ENCODE results near the gene FAM149A.

FAM149A gene

DNA sequence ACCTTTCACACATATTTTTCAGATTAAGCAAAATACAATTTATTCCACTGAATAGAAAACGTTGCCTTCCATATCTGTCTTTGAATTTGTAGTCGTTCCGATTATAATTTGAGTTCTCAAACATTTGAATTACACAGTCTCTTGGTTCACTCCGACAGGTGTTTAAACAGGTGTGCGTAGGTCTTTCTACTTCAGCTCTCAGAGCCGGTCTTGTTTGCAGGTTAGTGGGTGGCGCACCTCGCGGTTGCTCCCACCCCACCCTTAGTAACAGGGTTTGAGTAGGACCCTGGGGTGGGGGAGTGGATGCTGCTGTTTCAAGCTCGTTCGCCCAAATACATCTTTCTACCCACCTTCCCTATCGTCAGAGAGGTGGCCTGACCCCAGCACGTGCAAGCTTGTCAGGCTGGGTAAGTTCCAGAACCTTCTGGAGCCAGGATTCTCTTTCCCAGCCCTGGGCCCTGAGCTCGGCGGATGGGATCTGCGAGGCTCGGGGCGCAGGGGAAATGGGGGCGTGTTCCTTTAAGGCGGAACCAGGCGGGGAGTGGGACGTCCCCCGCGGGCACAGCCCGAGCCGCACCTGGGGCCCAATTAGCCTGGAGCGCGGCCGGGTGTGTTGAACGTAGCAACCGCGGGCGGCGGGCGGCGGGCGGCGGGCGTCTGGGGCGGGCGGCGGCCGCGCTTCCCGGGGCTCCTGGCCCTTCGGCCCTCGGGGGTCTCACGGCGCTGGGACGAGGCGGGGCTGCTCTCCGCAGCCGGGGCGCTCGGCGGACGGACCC, at the start of gene FAM149A:
Gene FAM149A, plus strand, starts transcription at position 591 of the 776 bp plus-strand sequence.
- peak; percentile 46 for DNase-seq

DNA sequence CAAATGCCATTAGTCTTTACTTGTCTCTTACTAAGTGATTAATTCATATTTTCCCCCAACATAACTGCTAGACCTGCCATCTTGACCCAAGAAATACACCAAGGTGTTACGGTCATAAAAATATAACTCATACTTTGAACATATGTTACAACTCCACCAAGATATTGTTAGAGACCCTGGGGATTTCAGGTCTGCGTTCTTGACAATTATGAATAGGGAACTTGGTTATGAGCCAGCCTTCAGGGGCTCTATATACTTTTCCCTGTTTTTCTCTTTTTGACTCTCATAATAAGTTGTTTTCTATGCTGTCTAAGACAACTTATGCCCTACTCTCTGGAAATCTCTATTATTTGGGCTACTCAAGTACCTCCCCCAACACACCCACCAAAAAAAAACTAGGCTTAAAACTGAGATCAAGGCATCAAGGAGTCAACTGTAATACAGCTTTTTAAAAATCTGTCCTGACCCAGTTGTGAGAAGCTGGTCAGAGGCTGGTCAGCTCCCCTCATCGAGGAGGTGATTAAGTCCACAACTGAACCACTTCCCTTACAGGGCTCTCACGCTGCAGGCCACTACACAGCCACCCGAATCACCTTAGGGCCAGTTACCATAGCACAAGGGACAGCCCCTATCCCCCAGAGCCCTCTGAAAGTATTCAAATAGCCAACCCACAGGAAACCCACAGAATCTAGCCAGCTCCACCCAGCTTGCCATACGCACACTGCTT, 46.1 kb upstream of the FAM149A start:
- no peak for DNase-seq

DNA sequence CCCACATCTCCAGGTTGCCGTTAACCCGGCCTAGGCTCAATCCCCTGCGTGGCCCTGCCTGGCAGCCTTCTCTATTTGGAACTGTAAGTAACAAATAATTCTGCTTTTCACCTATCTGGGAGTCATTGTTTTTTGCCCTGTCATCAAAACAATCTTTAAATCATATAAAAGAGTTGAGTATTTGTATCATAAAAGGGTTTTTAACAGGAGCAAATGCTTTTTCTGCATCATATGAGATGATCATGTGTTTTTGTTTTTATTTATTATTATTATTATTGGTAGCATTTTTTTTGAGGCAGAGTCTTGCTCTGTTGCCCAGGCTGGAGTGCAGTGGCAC, 45.6 kb upstream of the FAM149A start:
- DNase-seq: no peak

DNA sequence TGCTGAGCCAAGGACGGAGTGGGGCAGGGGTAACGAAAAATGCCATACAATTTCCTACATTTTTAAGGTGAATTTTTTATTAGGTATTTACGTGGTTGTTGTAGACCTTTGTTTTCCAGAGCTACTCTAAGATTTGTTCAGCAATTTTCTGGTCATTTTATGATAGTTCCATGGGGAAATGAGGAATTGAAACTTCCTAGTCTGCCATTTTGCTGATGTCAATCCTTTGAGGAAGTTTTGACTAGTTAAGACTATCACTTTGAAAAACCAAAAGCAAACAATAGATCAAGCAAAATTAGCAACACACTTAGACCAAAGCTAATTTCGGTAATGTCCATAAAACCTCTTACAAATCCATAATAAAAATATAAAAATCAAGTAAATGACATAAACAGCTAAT, 42.6 kb upstream of the FAM149A start:
- no peak for DNase-seq

DNA sequence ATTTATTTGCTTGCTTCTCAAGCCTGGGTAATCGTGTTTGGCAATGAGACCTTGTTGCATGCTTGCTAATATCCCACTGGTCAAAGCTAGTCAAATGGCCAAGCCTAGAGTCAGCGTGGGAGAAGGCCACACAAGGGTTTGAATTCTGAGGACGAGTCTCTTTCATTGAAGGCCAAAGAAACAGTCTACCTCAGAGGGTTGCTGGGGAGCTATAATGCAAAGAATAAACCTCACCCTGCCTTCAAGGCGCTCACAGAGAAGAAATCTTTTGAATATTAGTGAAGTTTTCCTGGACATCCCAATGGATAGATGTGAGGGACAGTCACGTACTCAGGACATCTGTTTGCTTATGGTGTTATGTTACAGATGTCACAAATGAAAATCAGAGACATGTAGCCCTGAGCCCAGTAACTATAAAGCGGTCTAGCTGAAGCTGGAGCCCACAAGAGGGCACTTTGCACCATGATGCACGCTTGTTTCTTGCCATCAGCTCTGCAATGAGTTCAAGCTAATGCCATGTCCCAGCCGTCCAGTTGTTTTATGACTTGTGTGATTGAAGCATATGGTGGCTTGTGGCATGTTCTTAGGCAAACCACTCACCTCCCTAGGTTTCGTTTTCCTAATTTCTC, 36.6 kb upstream of the FAM149A start:
- peak; percentile 24 for DNase-seq

DNA sequence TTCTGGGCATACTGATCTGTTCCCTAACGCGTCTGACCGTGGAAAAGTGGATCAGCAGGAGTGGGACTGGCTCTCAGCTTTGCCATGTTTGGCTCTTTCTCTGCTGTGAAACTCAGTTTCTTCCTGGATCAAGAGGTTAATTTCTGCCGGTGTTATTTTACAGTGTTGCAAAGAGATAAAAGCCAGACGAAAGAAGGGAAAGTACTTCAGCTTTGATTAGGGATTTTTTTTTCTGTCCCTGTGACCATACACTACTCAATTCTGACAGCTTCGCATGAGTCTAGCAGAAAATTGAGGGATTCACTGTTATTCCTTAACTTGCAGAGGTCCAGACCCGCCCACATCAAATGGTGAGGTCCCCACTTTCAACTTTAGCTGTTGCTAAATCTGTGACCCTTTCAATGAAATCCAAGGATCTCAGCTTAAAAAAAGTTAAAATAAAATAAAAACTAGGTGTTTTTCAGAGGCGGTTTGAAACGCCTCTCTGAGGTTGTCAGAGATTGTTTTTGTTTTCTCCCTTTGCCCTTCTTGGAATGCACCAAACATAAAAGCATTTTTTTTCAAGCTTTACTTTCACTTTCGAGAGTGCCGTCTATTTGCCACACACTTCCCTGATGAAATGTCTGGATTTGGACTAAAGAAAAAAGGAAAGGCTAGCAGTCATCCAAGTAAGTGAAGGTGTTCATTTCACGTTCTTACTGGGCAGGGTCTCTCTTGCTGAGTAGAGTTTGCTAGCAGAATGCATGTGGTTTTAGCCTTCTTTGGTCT, 35.7 kb upstream of the FAM149A start, which contains the start of gene TLR3:
Gene TLR3, plus strand, starts transcription at position 576 of the 768 bp plus-strand sequence. CDS start 7,464 bp downstream, outside the sequence.
- no peak for DNase-seq

DNA sequence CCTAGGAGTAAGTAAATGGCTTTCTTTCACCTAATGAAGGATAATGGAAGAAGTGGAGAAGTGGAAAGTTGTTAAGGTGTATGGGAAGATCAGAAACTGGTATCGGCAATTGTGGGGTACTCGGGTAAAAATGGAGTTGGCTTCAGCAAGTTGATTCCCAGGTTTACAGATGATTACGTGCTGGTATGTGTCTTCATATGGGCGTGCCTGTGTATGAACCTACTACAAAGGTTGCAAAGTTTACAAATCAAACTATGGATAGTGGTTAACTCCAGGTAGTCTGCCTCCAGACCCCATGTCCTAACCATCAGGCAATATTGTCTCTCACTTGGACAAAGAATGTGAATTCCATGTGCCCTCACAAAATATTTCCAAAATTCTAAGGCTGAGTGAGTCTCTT, 34.8 kb upstream of the FAM149A start:
- DNase-seq: no peak

DNA sequence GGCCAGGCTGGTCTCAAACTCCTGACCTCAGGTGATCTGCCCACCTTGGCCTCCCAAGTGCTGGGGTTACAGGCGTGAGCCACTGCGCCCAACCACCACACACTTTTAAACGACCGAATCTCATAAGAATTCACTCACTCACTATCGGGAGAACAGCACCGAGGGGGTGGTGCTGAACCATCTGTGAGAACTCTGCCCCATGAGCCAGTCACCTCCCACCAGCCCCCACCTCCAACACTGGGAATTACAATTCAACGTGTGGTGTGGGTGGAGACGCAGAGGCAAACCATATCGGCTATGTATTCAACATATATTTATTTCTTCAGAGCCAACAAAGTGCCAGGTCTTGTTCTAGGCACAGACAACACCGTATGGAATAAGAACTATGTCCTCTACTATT, 32.0 kb upstream of the FAM149A start:
- DNase-seq: no peak

DNA sequence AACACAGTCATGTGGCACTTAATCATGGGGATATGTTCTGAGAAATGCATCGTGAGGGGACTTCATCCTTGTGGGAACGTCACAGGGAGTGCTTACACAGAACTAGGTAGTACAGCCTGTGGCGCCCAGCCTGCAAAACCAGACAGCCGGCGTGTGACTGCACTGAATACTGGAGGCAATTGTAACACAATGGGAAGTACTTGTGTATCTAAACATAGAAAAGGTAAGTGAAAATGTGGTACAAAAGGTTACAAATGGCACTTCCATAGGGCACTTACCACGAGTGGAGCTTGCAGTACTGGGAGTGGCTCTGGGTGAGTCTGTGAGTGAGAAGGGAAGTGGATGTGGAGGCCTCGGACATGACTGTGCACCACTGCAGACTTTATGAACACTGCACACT, 30.3 kb upstream of the FAM149A start:
- no peak for DNase-seq

DNA sequence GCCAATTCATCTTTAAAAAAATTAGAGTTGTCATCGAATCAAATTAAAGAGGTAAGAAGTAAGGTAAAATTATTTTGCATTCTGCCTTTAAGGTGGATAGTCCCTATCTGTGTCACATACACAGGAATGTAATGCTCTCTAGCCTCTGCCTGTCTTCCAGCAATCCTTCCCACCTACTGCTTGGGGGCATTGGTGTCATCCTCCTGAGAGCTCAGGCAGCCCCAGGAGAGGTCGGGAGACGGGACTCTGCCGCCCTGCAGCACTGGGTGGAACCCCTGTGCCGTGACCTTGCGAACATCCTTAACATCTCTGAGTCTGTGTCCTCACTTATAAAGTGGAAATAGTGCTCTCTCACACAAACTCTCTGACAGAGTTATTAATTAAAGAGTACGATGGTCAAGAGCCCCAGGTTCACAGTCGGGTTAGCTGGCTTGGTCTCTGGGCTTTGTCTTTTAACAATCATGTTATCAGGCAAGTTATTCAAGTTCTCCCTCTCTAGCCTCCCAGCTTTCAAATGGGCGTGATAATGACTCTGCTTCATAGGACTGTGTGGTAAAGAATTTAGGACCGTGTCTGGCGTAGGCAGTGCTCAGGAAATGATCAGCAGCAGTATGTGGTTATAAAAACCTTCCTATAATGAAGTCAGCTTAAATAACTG, 25.4 kb upstream of the FAM149A start:
- DNase-seq: peak; percentile 1

DNA sequence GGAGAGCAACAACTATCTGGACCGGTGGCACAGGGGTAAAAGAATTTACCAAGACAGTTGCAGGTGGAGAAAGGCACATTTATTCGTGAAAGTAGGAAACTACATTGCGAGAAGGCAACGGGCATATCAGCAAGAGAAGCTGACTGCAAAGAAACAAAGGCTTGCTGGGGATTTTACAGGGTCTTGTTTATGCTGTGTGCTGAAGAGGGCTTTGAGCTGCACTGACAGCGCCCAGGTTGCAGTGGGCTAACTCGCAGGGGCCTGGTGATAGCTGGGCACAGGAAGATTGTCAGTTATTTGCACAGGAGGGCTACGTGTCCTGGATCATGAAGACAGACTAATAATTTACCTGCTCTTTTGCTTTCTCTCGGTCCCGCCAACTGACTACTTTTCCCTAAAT, 24.8 kb upstream of the FAM149A start:
- no peak for DNase-seq

DNA sequence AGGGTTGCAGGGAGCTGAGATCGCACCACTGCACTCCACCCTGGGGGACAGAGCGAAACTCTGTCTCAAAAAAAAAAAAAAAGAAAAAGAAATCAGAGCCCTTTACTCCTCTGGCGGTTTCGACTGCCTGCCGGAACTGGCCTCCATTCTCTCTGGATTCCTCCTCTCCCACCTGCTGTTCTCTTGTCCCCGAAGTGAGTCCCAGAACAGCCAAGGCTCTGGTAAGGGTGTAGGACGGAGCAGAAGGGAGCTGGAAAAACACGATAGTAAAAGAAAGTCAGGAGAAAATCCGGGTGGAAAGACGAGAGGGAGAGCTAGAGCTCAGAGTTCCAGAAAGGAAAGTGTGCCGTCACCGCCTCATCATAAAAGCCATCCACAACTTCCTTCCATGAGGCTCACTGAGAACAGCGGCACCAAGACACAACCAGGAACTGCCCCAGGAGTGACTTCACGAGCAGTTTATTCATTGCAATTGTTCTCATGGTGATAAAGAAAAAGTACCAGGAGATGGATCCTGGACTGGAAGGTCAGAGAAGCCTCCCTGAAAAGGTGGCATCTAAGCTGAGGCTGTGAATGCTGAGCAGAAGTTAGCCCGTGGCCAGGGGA, 23.2 kb upstream of the FAM149A start:
- no peak for DNase-seq

DNA sequence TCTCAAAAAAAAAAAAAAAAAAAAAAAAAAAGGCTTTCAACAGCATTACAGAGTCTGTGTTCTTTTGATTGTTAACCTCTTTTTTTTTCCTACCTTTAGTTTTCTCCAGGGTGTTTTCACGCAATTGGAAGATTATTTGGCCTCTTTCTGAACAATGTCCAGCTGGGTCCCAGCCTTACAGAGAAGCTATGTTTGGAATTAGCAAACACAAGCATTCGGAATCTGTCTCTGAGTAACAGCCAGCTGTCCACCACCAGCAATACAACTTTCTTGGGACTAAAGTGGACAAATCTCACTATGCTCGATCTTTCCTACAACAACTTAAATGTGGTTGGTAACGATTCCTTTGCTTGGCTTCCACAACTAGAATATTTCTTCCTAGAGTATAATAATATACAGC, 22.3 kb upstream of the FAM149A start:
- DNase-seq: no peak

DNA sequence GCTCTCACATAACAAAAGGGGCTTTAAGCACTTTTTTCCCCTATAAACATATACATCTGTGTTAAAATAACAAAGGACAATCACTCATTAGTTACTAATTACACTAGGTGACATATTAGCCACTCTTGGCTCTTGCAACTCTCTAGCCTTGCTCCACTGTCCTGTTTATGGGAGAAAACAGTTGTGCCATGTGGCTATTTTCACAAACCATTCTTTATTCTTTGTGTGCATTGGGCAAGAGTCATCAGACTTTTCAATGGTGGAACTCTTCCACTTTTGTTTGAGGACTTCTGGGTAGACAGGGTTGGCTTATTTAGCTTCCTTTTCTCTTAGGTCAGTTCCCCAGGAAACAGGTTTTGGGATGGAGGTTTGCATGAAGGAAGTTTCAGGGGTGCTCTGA, 16.0 kb upstream of the FAM149A start:
- DNase-seq: no peak

DNA sequence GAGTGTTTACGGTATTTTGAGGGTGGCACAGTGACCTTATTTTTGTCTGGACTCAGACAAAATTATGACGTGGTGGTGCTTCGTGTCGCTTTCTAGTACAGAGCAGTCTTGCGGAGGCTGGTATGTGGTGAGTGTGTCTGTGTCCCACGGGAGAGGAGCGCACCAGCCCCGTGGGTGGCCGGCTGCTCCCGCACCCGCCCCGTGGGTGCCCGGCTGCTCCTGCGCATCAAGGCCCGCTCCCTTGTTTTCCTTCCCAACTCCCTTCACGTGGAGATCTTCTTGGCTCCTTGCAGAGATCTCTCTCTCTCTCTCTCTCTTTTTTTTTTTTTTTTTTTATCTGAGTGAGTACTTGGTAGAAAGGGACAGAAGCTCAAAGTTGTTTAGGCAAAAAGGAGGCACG, 12.2 kb upstream of the FAM149A start:
- DNase-seq: no peak

DNA sequence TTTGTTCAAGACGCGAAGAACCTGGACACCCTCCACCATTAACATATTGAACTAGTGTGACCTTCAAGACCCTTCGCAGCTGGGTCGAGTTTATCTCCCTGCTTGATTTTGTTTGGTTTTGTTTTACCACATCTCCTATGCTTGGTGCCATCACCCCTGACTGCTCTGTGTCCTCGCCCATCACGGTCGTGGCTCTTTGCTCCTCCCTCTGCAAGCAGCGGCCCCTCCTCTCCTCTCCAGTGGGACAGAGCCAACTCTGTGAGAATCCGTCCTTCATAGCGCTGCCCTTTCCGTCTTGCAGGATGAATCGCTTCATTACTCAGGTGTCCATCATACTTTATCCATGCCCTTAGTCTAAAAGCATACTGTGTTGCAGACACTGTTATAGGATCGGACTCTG, 9.1 kb upstream of the FAM149A start:
- no peak for DNase-seq

DNA sequence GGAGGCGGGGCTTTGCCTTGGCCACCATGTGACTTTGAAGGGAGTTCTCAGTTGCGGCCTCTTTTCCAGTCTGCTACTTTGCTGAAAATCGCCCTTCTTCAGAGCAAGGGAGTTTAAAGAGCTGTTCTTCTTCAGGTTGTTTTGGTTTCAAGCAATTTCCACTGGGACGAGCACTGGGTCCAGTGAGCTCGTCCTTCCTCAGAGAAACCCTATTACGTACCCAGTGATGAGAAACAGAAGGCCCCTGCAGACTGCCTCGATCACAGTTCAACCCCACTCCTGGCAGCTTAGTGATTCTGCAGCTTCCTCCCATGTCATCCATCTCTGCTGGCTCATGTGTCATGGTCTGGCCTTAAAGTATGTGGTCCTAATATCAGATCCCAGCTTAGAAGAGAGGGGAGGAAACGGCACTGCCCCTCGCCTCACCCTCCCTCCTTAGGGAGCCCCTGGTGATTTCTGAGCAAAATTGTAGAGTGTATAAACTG, 7.8 kb upstream of the FAM149A start:
- no peak for DNase-seq

DNA sequence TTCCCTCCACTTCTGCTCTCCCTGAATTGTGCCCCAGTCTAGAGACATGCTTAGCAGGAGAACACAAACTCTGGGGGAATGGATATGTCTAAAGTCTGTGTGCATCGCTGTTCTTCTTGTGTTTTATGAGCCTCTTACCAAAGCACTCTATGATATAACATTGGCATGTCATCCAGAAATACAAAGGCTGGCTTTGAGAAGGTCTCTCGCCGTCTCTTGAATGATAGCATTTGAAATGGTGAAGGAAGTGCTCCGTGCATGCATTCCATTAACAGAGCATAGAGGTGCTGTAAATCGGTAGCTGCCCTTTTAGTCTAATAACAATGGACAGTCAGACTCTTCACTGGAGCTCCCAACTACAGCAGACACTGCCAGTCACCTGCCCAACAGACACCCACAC, 7.1 kb upstream of the FAM149A start:
- DNase-seq: no peak

DNA sequence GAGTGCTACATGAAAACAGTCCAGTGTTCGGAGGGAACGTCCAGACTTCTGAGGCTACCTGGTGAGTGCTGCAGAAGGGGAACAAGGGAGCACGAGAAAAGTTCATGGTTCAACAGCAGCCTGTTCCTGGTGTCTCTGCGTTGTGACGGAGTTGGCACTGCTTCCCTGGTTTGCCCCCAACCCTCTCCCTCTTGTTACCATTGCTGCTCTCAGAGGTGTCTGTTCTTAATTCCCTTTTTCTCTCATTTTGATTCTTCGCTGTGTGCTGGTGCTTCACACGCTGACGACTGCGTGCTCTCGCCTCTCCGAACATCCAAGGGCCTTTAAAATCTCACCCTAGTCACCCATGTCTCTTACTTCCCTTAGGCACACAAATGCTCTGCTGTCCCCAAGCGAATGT, 1.6 kb upstream of the FAM149A start:
- no peak for DNase-seq

DNA sequence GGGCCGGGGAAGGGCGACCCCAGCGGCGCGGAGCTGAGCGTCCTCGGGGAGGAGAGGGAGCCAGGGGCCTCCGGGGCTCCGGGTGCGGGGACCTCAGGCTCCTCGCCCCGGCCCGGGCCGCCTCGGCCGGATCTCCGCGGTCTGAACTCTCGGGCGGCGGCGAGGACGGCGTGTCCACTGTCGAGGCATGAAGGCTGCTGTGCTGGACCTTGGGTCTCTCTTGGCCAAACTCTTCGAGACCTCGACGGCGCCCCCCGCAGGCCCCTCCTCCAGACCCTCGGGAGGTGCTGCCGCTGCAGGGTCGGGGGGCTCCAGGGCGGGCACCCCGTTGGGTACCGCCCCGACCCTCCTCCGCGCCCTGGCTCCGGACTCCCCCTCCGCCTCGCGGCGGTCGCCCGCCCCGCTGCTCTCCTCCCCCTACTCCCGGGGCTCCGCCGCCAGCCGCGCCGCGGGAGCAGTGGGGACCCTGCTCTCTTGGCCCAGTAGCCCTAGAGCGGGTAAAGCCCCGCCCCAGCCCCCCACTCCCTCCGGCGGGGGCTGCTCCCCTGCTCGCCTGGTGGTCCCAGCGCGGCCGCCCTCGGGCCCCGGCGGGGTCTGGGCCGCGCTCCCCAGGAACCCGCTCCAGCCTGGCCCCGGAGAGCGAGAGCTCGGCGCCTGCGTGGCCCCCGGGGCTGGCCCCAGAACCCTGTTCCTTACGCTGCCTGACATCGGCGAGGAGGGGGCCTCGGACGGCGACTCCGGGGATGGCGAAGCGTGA, 564 bp downstream of the FAM149A start:
- DNase-seq: no peak

DNA sequence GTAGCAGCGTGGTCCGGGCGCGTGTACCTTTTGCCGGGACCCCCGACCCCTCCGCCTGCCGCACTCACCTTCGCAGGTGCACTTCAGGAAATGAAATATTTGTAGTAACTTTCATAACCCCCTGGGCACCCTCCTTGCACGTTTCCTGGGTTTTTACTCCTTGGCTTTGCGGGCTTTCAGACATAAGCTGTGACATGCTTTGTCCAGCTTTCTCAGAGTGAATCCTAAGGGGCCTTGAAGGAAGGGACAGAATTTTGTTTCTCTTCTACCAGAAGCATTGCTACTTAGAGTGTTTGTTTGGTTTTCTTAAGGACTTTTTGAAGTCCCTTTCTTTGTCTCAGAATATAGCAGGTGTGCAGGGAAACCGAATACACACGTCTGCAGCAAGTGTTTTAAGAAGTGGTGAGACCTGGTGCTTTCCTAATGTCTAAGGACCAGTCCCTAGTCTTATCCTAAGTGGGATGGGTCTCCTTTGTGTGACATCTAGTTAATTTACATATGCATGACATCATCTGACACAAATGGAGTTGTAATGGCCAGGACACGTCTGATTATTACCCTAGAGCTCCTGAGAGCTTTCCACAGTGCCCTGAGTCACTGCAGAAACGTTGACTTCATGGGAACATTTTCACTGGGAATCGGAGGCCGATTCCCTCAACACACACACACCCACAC, 1.3 kb downstream of the FAM149A start:
- peak; percentile 10 for DNase-seq

Data from NCI-H526 treated with DMSO at 0.1 percent for 48 hours (cell line).